Heart right ventricle (tissue), 16 donors: ENCODE results near the gene CPD. TPM values are rescaled to one million over a fixed set of nuclear protein-coding genes. Genes with fewer than 3 reads are reported as not detected.

Experiments used
- ATAC-seq, 8 donors: fragments of 200-7000 bp; cut with Tn5 transposase; one replicate each; pipeline ENCODE4 v1.9.1; 2020; ENCODE audit warnings: mild to moderate bottlenecking in 8 of 8, moderate library complexity in 8 of 8, moderate number of reproducible peaks in 1 of 8
- DNase-seq, 2 donors: peaks; one replicate each; pipeline ENCODE4 v3.0.0-alpha.2; 2020
- H3K27ac ChIP-seq, 10 donors: fragments of 200-600 bp; sonication (generic) in 2 of 10; one replicate each; pipeline versions ENCODE4 v1.5.0 to v1.8.0; 2020 to 2022; ENCODE audit warnings: mild to moderate bottlenecking in 3 of 10
- H3K27me3 ChIP-seq, 7 donors: fragments of 200-600 bp; one replicate each; pipeline ENCODE4 v1.8.0; 2021 to 2022; ENCODE audit warnings: mild to moderate bottlenecking in 2 of 7
- H3K36me3 ChIP-seq, 9 donors: fragments of 200-600 bp; sonication (generic) in 1 of 9; one replicate each; pipeline versions ENCODE4 v1.5.0 to v1.8.0; 2020 to 2022; ENCODE audit warnings: mild to moderate bottlenecking in 2 of 9
- H3K4me1 ChIP-seq, 9 donors: fragments of 200-600 bp; sonication (generic) in 1 of 9; one replicate each; pipeline versions ENCODE4 v1.5.0 to v1.8.0; 2020 to 2022; ENCODE audit warnings: mild to moderate bottlenecking in 4 of 9
- H3K4me3 ChIP-seq, 10 donors: fragments of 200-600 bp; sonication (generic) in 2 of 10; one replicate each; pipeline versions ENCODE4 v1.5.0 to v1.8.0; 2020 to 2022; ENCODE audit warnings: mild to moderate bottlenecking in 7 of 10, moderate library complexity in 2 of 10
- H3K9me3 ChIP-seq, 11 donors: fragments of 200-600 bp in 10 of 11; sonication (generic) in 2 of 11; one replicate each; pipeline versions ENCODE4 v1.5.0 to v1.8.0; 2013 to 2022; ENCODE audit warnings: mild to moderate bottlenecking in 2 of 11, control low read depth in 1 of 11, moderate library complexity in 1 of 11
- CTCF ChIP-seq, 9 donors: fragments of 200-600 bp; sonication (generic) in 2 of 9; IDR thresholded peaks; one replicate each; pipeline versions ENCODE4 v1.5.0 to v1.8.0; 2021 to 2022; ENCODE audit warnings: antibody characterized with exemption in 9 of 9, mild to moderate bottlenecking in 5 of 9, moderate library complexity in 1 of 9
- WGBS, 2 donors: extraction: QIAGEN DNeasy Blood & Tissue Kit; methylation state at CpG; one replicate each; pipeline ENCODE4 v1.1.7; 2013; ENCODE audit warnings: inconsistent platforms in 1 of 2; 5-methylcytosine and 5-hydroxymethylcytosine counted together
- intact Hi-C, 10 donors: fragments of 100-400 bp; cut with DNase I; formaldehyde crosslinking; loops; one replicate each; pipeline versions ENCODE4 v1.11.1 to v1.14.2; 2022
- long read RNA-seq, 3 donors: library from polyadenylated mRNA; unstranded; transcript quantifications; one replicate each; pipeline ENCODE4 v2.0.0, GENCODE V29; 2020 to 2021
- polyA plus RNA-seq, 2 donors: library from polyadenylated mRNA; stranded (reverse); fragments of 200-250 nt; gene quantifications; one replicate each; pipeline ENCODE4 v1.2.3, GENCODE V29; 2013
- total RNA-seq, 10 donors: library from RNA; stranded (reverse); fragmentation: NEBNext Ultra II Directional in 3 of 10; extraction: Animal tissue kit (Norgen Biotek cat#: 25700) in 3 of 10; gene quantifications; one replicate each; pipeline versions ENCODE4 v1.2.1 to v1.2.4, GENCODE V29; 2021 to 2023
- donor health status: Arrhythmogenic right ventricular cardiomyopathy.
- donor health status: ischemic (EF 13 %, LVEDD 7.1; RV severe dilation, severe dysfunction).
- donor health status: healthy with polysubstance abuse.
- donor health status: DM: no; HTN: yes; CAD: no.
- donor health status: DM: no; HTN: no; CAD: no.
- donor health status: ischemic (EF 25% LVEDD 6.9; RV normal size, moderate dysfunction).
- donor health status: ischemic (EF 25% LVEDD 5.7; RV mildly dilated, moderate dysfunction).
- donor health status: healthy.
- donor health status: DM: yes; HTN: yes; CAD: no.
- donor health status: Ischemic cardiomyopathy.
- donor health status: ischemic (EF 35%, LVEDD 5.7; RV mildly dilated, moderate dysfunction).
- donor health status: nonischemic (EF 11% LVEDD 7.7; RV severe dilation, severe dysfunction).
- donor health status: DM: yes; HTN: yes; CAD: no.
- donor health status: PGD.
- donor health status: ischemic (EF 29% LVEDD 5.4; RV normal size, mild dysfunction).
- donor health status: nonischemic (EF 23%, LVEDD 6.1; RV moderate dilation, normal function).

The CPD gene
- 10 to 100 TPM; 20.4 to 44.0 (median 23.0) TPM for total RNA-seq
- 10 to 100 TPM in 1 of 2 donors, 1 to 10 TPM in 1; 4.2 to 14.3 TPM for polyA plus RNA-seq
- long read RNA-seq, donor 1, full-length matches to known transcripts, result 19 of 22 reads
- long read RNA-seq, donor 1, partial matches to known transcripts, result 3 of 22 reads
- long read RNA-seq, donor 1, other reads (novel, unspliced or antisense), result 0 of 22 reads
- long read RNA-seq, donor 2, full-length matches to known transcripts, result 27 of 32 reads
- long read RNA-seq, donor 2, partial matches to known transcripts, result 2 of 32 reads
- long read RNA-seq, donor 2, other reads (novel, unspliced or antisense), result 3 of 32 reads
- long read RNA-seq, donor 3, full-length matches to known transcripts, result 10 of 25 reads
- long read RNA-seq, donor 3, partial matches to known transcripts, result 15 of 25 reads
- long read RNA-seq, donor 3, other reads (novel, unspliced or antisense), result 0 of 25 reads

- intact Hi-C loops, result loop anchor here in 7 of 10 donors (1.0 to 10.0 kb wide), 5 partner anchors 34 to 98 kb away; partner anchors contain the start of genes BLMH (in 1 of the 7) and GOSR1 (in 1 of the 7)
- ATAC-seq (peak; percentile 98 to 99 (median 99)), DNase-seq (peak; percentile 97 to 98)
- H3K27me3 ChIP-seq, result no peaks in the 10 kb centered on the region
- H3K36me3 ChIP-seq, result no peaks in the 10 kb centered on the region
- H3K4me1 ChIP-seq, result peaks cover 11 to 65% (median 48%) of the 10 kb centered on the region in 9 donors
- peak within 1 kb of the TSS; percentile 65 to 93 (median 86) for H3K27ac ChIP-seq
- H3K4me3 ChIP-seq, result peak within 1 kb of the TSS; percentile 74 to 93 (median 90)
- TF ChIP-seq CTCF (IDR thresholded peaks at IDR 0.05), result peak in 3 of 9 donors; percentile 22 to 29 (median 28)
- H3K9me3 ChIP-seq, result no peaks in the 10 kb centered on the region
- 0 to 1% methylated on average over 53 to 59 of the region's 59 CpGs for WGBS, 2 donors
Measured at GRCh38 chr17:30378825-30379302, at the start of gene CPD. Gene CPD (plus strand): TSS chr17:30378927. CDS start chr17:30378981, 54 bp downstream.

GRCh38 chr17:30332057-30332542 lies 46.6 kb upstream of the CPD start:
- 60 to 65% methylated on average over 4 of the region's 4 CpGs for WGBS, 2 donors
- intact Hi-C loops, result loop anchor here in 3 of 10 donors (10.0 kb wide), 2 partner anchors 207 to 227 kb away; no protein-coding TSS in a partner anchor
- Histone ChIP-seq H3K27me3 (peaks cover 0 to 9% (median 0%) of the 10 kb centered on the region in 7 donors), H3K27ac (peak overlapping the region in 1 of 10 donors; percentile 66), H3K4me3 (no peak overlapping the region), H3K9me3 (no peaks in the 10 kb centered on the region), H3K36me3 (no peaks in the 10 kb centered on the region), H3K4me1 (peaks cover 0 to 13% (median 0%) of the 10 kb centered on the region in 9 donors)
- ATAC-seq (no peak), DNase-seq (no peak)
- TF ChIP-seq CTCF (IDR thresholded peaks at IDR 0.05), result no peak

- DNase-seq (no peak), ATAC-seq (no peak)
- no peak within 1 kb of the TSS for H3K4me3 ChIP-seq
- no peak within 1 kb of the TSS for H3K27ac ChIP-seq
- H3K4me1 ChIP-seq, result peaks cover 0 to 13% (median 0%) of the 10 kb centered on the region in 9 donors
- WGBS, 2 donors, result 93 to 94% methylated on average over 9 of the region's 9 CpGs
- H3K9me3 ChIP-seq, result no peaks in the 10 kb centered on the region
- no peak for TF ChIP-seq CTCF (IDR thresholded peaks at IDR 0.05)
- intact Hi-C loops, result loop anchor here in 3 of 10 donors (10.0 kb wide), 2 partner anchors 209 to 229 kb away; no protein-coding TSS in a partner anchor
- H3K27me3 ChIP-seq, result peaks cover 0 to 4% (median 0%) of the 10 kb centered on the region in 7 donors
- H3K36me3 ChIP-seq, result no peaks in the 10 kb centered on the region
Measured at GRCh38 chr17:30333503-30334360, 45.0 kb upstream of the CPD start, which contains the start of gene TMIGD1. Gene TMIGD1 (minus strand): TSS chr17:30334057. CDS start chr17:30332133, 1,924 bp downstream.
